ENCODE data around the gene ASF1A. TPM values are rescaled to one million over a fixed set of nuclear protein-coding genes. Genes with fewer than 3 reads are reported as not detected.

Gene ASF1A
- total RNA-seq, 1 experiment from 2014 or later, result 17.2 TPM

DNA sequence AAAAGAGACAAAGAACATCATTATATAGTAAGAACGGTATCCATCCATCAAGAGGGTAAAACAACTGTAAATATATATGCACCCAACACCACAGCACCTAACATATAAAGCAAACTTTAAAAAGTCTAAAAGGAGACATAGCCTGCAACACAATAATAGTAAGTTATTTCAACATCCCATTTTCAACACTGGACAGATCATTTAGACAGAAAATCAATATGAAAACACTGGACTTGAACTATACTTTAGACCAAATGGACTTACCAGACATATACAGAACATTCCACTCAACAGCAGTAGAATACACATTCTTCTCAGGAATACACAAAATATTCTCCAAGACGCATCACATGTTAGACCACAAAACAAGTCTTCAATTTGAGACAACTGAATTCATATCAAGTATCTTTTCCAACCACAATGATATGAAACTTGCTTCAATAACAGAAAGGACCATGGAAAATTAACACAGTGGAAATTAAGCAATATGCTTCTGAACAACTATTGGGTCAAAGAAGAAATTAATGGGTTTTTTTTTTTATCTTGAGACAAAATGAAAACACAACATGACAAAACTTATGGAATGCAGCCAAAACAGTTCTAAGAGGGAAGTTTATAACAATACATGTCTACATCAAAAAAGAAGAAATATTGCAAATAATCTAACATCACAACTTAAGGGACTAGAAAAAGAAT is 23.9 kb upstream of the ASF1A start:
- peaks cover 19% of the 10 kb centered on the region for H3K4me1 Mint-ChIP-seq (ENCODE audit: low read depth, unreplicated experiment)
- TF ChIP-seq CTCF (IDR thresholded peaks at IDR 0.05; ENCODE audit: unreplicated experiment), result no peak
- no peak overlapping the region for H3K27ac Mint-ChIP-seq (ENCODE audit: unreplicated experiment)
- H3K27me3 Mint-ChIP-seq (ENCODE audit: unreplicated experiment), result no peaks in the 10 kb centered on the region
- CTCF ChIA-PET, result no interaction called here
- no peaks in the 10 kb centered on the region for H3K9me3 Mint-ChIP-seq (ENCODE audit: low read depth, unreplicated experiment)
- no peaks in the 10 kb centered on the region for H3K36me3 Mint-ChIP-seq (ENCODE audit: insufficient read depth, unreplicated experiment)
- BruUV-seq (replicated peaks), result no TSS peak
- DNase-seq, result no peak
- intact Hi-C loops (cut with micrococcal nuclease; ENCODE audit: unreplicated experiment), result no loop called here
- no peak overlapping the region for H3K4me3 Mint-ChIP-seq (ENCODE audit: low read depth, unreplicated experiment)

DNA sequence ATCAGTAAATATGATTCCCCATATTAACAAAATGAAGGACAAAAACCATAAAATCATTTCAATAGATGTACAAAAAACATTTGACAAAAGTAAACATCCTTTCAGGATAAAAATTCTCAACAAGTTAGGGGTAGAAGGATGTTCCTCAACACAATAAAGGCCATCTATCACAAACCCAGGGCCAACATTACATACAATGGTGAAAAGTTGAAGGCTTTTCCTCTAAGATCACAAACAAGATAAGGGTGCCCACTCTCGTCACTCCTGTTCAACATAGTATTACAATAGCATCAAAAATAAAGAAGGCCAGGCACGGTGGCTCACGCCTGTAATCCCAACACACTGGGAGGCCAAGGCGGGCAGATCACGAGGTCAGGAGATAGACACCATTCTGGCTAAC is 22.6 kb upstream of the ASF1A start:
- no peak overlapping the region for H3K4me3 Mint-ChIP-seq (ENCODE audit: low read depth, unreplicated experiment)
- TF ChIP-seq CTCF (IDR thresholded peaks at IDR 0.05; ENCODE audit: unreplicated experiment), result no peak
- CTCF ChIA-PET, result no interaction called here
- H3K9me3 Mint-ChIP-seq (ENCODE audit: low read depth, unreplicated experiment), result no peaks in the 10 kb centered on the region
- no peaks in the 10 kb centered on the region for H3K27me3 Mint-ChIP-seq (ENCODE audit: unreplicated experiment)
- no peaks in the 10 kb centered on the region for H3K36me3 Mint-ChIP-seq (ENCODE audit: insufficient read depth, unreplicated experiment)
- no peak overlapping the region for H3K27ac Mint-ChIP-seq (ENCODE audit: unreplicated experiment)
- H3K4me1 Mint-ChIP-seq (ENCODE audit: low read depth, unreplicated experiment), result peaks cover 19% of the 10 kb centered on the region
- no TSS peak for BruUV-seq (replicated peaks)
- intact Hi-C loops (cut with micrococcal nuclease; ENCODE audit: unreplicated experiment), result no loop called here
- DNase-seq, result no peak

DNA sequence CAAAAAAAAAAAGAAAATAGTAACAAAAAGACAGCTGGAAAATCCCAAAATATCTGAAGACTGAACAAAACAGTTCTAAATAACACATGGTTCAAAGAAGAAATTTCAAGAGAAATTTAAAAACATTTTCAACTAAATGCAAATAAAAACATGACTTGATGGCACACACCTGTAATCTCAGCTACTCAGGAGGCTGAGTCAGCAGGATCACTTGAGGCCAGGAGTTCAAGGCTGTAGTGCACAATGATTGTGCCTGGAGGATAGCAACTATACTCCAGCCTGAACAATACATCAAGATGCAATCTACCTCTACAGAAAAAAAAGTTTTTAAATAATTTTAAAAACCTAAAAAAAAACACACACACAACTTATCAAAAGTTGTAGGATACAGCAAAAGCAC is 21.6 kb upstream of the ASF1A start:
- BruUV-seq (replicated peaks), result no TSS peak
- H3K4me3 Mint-ChIP-seq (ENCODE audit: low read depth, unreplicated experiment), result no peak overlapping the region
- intact Hi-C loops (cut with micrococcal nuclease; ENCODE audit: unreplicated experiment), result no loop called here
- DNase-seq, result no peak
- H3K4me1 Mint-ChIP-seq (ENCODE audit: low read depth, unreplicated experiment), result peaks cover 19% of the 10 kb centered on the region
- H3K36me3 Mint-ChIP-seq (ENCODE audit: insufficient read depth, unreplicated experiment), result no peaks in the 10 kb centered on the region
- TF ChIP-seq CTCF (IDR thresholded peaks at IDR 0.05; ENCODE audit: unreplicated experiment), result no peak
- CTCF ChIA-PET, result no interaction called here
- no peaks in the 10 kb centered on the region for H3K9me3 Mint-ChIP-seq (ENCODE audit: low read depth, unreplicated experiment)
- no peak overlapping the region for H3K27ac Mint-ChIP-seq (ENCODE audit: unreplicated experiment)
- no peaks in the 10 kb centered on the region for H3K27me3 Mint-ChIP-seq (ENCODE audit: unreplicated experiment)

DNA sequence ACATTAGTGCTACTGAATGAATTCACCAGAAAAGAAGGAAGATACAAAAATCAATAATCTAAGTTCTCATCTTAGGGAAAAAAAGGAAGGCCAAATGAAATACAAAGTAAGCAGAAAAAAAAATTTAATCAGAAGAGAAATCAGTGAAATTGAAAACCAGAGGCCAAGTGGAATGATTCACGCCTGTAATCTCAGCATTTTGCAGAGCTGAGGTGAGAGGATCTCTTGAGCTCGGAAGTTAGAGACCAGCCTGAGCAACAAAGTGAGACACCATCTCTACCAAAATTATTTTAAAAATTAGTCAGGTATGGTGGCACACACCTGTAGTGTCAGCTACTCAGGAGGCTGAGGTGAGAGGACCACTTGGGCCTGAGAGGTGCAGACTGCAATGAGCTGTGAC is 21.2 kb upstream of the ASF1A start:
- CTCF ChIA-PET, result interaction anchor here (0.8 kb wide), 1 partner anchor 25 kb away, joined by 4 read pairs; no protein-coding TSS in a partner anchor

More for the DNA sequence above, 21.2 kb upstream of the ASF1A start:
- intact Hi-C loops (cut with micrococcal nuclease; ENCODE audit: unreplicated experiment), result no loop called here
- Mint-ChIP-seq H3K4me1 (ENCODE audit: low read depth, unreplicated experiment) (peaks cover 19% of the 10 kb centered on the region), H3K27me3 (ENCODE audit: unreplicated experiment) (no peaks in the 10 kb centered on the region), H3K4me3 (ENCODE audit: low read depth, unreplicated experiment) (no peak overlapping the region), H3K36me3 (ENCODE audit: insufficient read depth, unreplicated experiment) (no peaks in the 10 kb centered on the region), H3K27ac (ENCODE audit: unreplicated experiment) (no peak overlapping the region), H3K9me3 (ENCODE audit: low read depth, unreplicated experiment) (no peaks in the 10 kb centered on the region)
- DNase-seq, result no peak
- no peak for TF ChIP-seq CTCF (IDR thresholded peaks at IDR 0.05; ENCODE audit: unreplicated experiment)
- no TSS peak for BruUV-seq (replicated peaks)
